Cerebellar nuclear complex (tissue), 1 donor: ENCODE results near the gene TBC1D22A.
"Not testable (repeated sequence)": the region's sequence is repeated elsewhere in the genome, so short reads cannot be mapped to it uniquely, and the experiment has no call there.

Experiments used
- DNase-seq, 2 experiments: peaks; one replicate each; lab custom pipeline; 2025; lab: John Stamatoyannopoulos, UW

TBC1D22A gene

GRCh38 chr22:46762238-46763050, at the start of gene TBC1D22A:
Gene TBC1D22A, plus strand, starts transcription at chr22:46762650. Its CDS starts 137 bp downstream, at chr22:46762787.
- peak; percentile 48 to 70 for DNase-seq

- DNase-seq = no peak
Measured at GRCh38 chr22:46714550-46714949, 47.9 kb upstream of the TBC1D22A start.

- DNase-seq = no peak
Measured at GRCh38 chr22:46719921-46720320, 42.5 kb upstream of the TBC1D22A start.

- DNase-seq = no peak
Measured at GRCh38 chr22:46721501-46722085, 40.9 kb upstream of the TBC1D22A start.

- no peak for DNase-seq
Measured at GRCh38 chr22:46723882-46724281, 38.6 kb upstream of the TBC1D22A start.

- no peak for DNase-seq
Measured at GRCh38 chr22:46725096-46725495, 37.4 kb upstream of the TBC1D22A start.

- DNase-seq = no peak
Measured at GRCh38 chr22:46726066-46726985, 36.1 kb upstream of the TBC1D22A start.

- DNase-seq = no peak
Measured at GRCh38 chr22:46726986-46727317, 35.5 kb upstream of the TBC1D22A start.

- no peak for DNase-seq
Measured at GRCh38 chr22:46727813-46728364, 34.6 kb upstream of the TBC1D22A start.

GRCh38 chr22:46728470-46728869, 34.0 kb upstream of the TBC1D22A start:
- DNase-seq = no peak

GRCh38 chr22:46730568-46731245, 31.7 kb upstream of the TBC1D22A start:
- DNase-seq = no peak

- peak; percentile 11 to 51 for DNase-seq
Measured at GRCh38 chr22:46731246-46732040, 31.0 kb upstream of the TBC1D22A start.

GRCh38 chr22:46732041-46732379, 30.4 kb upstream of the TBC1D22A start:
- no peak for DNase-seq

- DNase-seq = no peak
Measured at GRCh38 chr22:46732513-46732912, 29.9 kb upstream of the TBC1D22A start.

GRCh38 chr22:46734213-46734722, 28.2 kb upstream of the TBC1D22A start:
- DNase-seq = not testable (repeated sequence)

- no peak for DNase-seq
Measured at GRCh38 chr22:46734830-46735453, 27.5 kb upstream of the TBC1D22A start.

- DNase-seq = no peak
Measured at GRCh38 chr22:46735747-46736608, 26.5 kb upstream of the TBC1D22A start.

- DNase-seq = no peak
Measured at GRCh38 chr22:46736705-46737104, 25.7 kb upstream of the TBC1D22A start.
